SK-N-SH (cell line): ENCODE results near the gene EIF2D. TPM values are rescaled to one million over a fixed set of nuclear protein-coding genes. Genes with fewer than 3 reads are reported as not detected.
"Not testable (repeated sequence)": the region's sequence is repeated elsewhere in the genome, so short reads cannot be mapped to it uniquely, and the experiment has no call there.

Source experiments
- CTCF ChIA-PET: fragments of 300-600, 350-600 bp; formaldehyde crosslinking; extraction: SDS; loops from one replicate; lab custom pipeline; 2021; lab: Yijun Ruan, JAX
- POLR2A ChIA-PET: fragments of 350-600 bp; sonication (Branson Sonifier 250); formaldehyde crosslinking; extraction: SDS; loops from one replicate; lab custom pipeline; 2020; ENCODE audit warnings: antibody characterized with exemption, inconsistent platforms; lab: Yijun Ruan, JAX
- DNase-seq: peaks from one replicate; pipeline ENCODE4 v3.0.0; 2012
- H2AFZ ChIP-seq: fragments of 200-600 bp; sonication (generic); 2 replicates; pipeline ENCODE4 v1.8.1; 2016; ENCODE audit warnings: antibody characterized with exemption, mild to moderate bottlenecking, low read depth
- H3F3A ChIP-seq: fragments of 200-600 bp; sonication (generic); replicated peaks from 2 replicates; pipeline ENCODE3; 2016; ENCODE audit warnings: antibody characterized with exemption, mild to moderate bottlenecking; ENCODE audit not compliant: insufficient read depth
- H3K27ac ChIP-seq, 2 experiments: fragments of 200-500 bp in 1 of 2; fragments of 200-600 bp in 1 of 2; sonication (Bioruptor generic) in 1 of 2; sonication (generic), shearing (Covaris generic) in 1 of 2; 2 replicates each; pipeline versions ENCODE4 v1.5.1 to v1.6.1; 2014 to 2016; ENCODE audit warnings: low read depth in 2 of 2, inconsistent platforms in 1 of 2, low read length in 1 of 2, mild to moderate bottlenecking in 1 of 2, mixed read lengths in 1 of 2
- H3K27me3 ChIP-seq: fragments of 200-600 bp; sonication (generic), shearing (Covaris generic); 2 replicates; pipeline ENCODE4 v1.6.1; 2016; ENCODE audit warnings: mixed run types; ENCODE audit not compliant: insufficient read depth
- H3K36me3 ChIP-seq, 2 experiments: fragments of 200-500 bp in 1 of 2; fragments of 200-600 bp in 1 of 2; sonication (Bioruptor generic) in 1 of 2; sonication (generic) in 1 of 2; replicated peaks in 1 of 2; 2 replicates each; pipeline versions ENCODE3 to v1.5.1; 2014 to 2016; ENCODE audit warnings: low read length in 1 of 2, mild to moderate bottlenecking in 1 of 2; ENCODE audit not compliant: insufficient read depth in 2 of 2, control insufficient read depth in 1 of 2
- H3K4me1 ChIP-seq, 2 experiments: fragments of 200-500 bp in 1 of 2; fragments of 200-600 bp in 1 of 2; sonication (Bioruptor generic) in 1 of 2; sonication (generic), shearing (Covaris generic) in 1 of 2; 2 replicates each; pipeline versions ENCODE4 v1.5.1 to v1.6.1; 2014 to 2016; ENCODE audit warnings: low read depth in 1 of 2, low read length in 1 of 2, mixed run types in 1 of 2; ENCODE audit not compliant: insufficient read depth in 2 of 2, control insufficient read depth in 1 of 2
- H3K4me2 ChIP-seq: fragments of 200-600 bp; sonication (generic), shearing (Covaris generic); 2 replicates; pipeline ENCODE4 v1.6.1; 2017; ENCODE audit warnings: mixed run types
- H3K4me3 ChIP-seq, 2 experiments: fragments of 200-500 bp in 1 of 2; fragments of 200-600 bp in 1 of 2; sonication (Bioruptor generic) in 1 of 2; sonication (generic), shearing (Covaris generic) in 1 of 2; 2 replicates each; pipeline versions ENCODE4 v1.5.1 to v1.8.1; 2014 to 2016; ENCODE audit warnings: low read depth in 2 of 2, inconsistent platforms in 1 of 2, low read length in 1 of 2, mild to moderate bottlenecking in 1 of 2, mixed read lengths in 1 of 2, moderate library complexity in 1 of 2
- H3K79me2 ChIP-seq: fragments of 200-600 bp; sonication (generic); 2 replicates; pipeline ENCODE4 v1.8.1; 2017; ENCODE audit warnings: mild to moderate bottlenecking; ENCODE audit not compliant: insufficient read depth
- H3K9ac ChIP-seq: fragments of 200-600 bp; sonication (generic); 2 replicates; pipeline ENCODE4 v1.6.1; 2017; ENCODE audit warnings: mixed run types
- H3K9me2 ChIP-seq: fragments of 200-600 bp; sonication (generic); 2 replicates; pipeline ENCODE4 v1.6.1; 2017; ENCODE audit warnings: mixed run types
- H3K9me3 ChIP-seq: fragments of 200-600 bp; sonication (generic); 2 replicates; pipeline ENCODE4 v1.6.1; 2017; ENCODE audit warnings: mixed run types, mild to moderate bottlenecking, moderate library complexity
- H4K20me1 ChIP-seq: fragments of 200-600 bp; sonication (generic); 2 replicates; pipeline ENCODE4 v1.6.1; 2017; ENCODE audit warnings: mild to moderate bottlenecking, mixed run types; ENCODE audit not compliant: insufficient read depth
- CHD2 ChIP-seq: fragments of 150-350 bp; IDR thresholded peaks from 2 replicates; pipeline ENCODE4 v1.6.1; 2018; ENCODE audit warnings: low read length; ENCODE audit not compliant: partially characterized antibody
- ELF1 ChIP-seq: IDR thresholded peaks from 2 replicates; pipeline ENCODE4 v1.4.0; 2012
- EP300 ChIP-seq, 2 experiments: IDR thresholded peaks; 2 replicates each; pipeline versions ENCODE4 v1.4.0 to v1.6.1; 2012; ENCODE audit warnings: borderline replicate concordance in 1 of 2, low read depth in 1 of 2, low read length in 1 of 2
- EZH2phosphoT487 ChIP-seq: fragments of 200-600 bp; sonication (generic); IDR thresholded peaks from 2 replicates; pipeline ENCODE4 v1.6.1; 2017; ENCODE audit warnings: low read depth, mixed run types, mild to moderate bottlenecking, antibody characterized with exemption, moderate library complexity, borderline replicate concordance
- GABPA ChIP-seq: IDR thresholded peaks from 2 replicates; pipeline ENCODE4 v1.4.0; 2012; ENCODE audit warnings: low read depth, mild to moderate bottlenecking
- IRF3 ChIP-seq: fragments of 150-350 bp; IDR thresholded peaks from 2 replicates; pipeline ENCODE4 v1.6.1; 2016; ENCODE audit warnings: mild to moderate bottlenecking, low read depth, low read length
- JUND ChIP-seq: IDR thresholded peaks from 2 replicates; pipeline ENCODE4 v1.4.0; 2012
- NRF1 ChIP-seq: IDR thresholded peaks from 2 replicates; pipeline ENCODE4 v1.6.1; 2012; ENCODE audit warnings: low read depth, mild to moderate bottlenecking, low read length
- TCF12 ChIP-seq: IDR thresholded peaks from 2 replicates; pipeline ENCODE4 v1.4.0; 2012
- USF1 ChIP-seq: IDR thresholded peaks from 2 replicates; pipeline ENCODE4 v1.4.0; 2012; ENCODE audit warnings: low read depth, borderline replicate concordance
- USF2 ChIP-seq: fragments of 150-350 bp; IDR thresholded peaks from 2 replicates; pipeline ENCODE4 v1.6.1; 2017; ENCODE audit warnings: antibody characterized with exemption, low read length, low read depth, borderline replicate concordance
- WGBS: methylation state at CpG from one replicate; pipeline ENCODE4 v1.1.6; 2017; ENCODE audit warnings: low lambda C conversion rate; 5-methylcytosine and 5-hydroxymethylcytosine counted together
- polyA plus RNA-seq, 3 experiments: library from polyadenylated mRNA; depleted of rRNA; stranded (reverse); fragments of >200 nt; gene quantifications; 2 replicates each; pipeline ENCODE4 v1.2.3, GENCODE V29; 2012

Gene EIF2D
- polyA plus RNA-seq, 1 of the 3 experiments (the other 2 are of a cell fraction) = 59.5 TPM

GRCh38 chr1:206628916-206629315 is 16.7 kb upstream of the EIF2D start:
- Histone ChIP-seq H3K36me3 (no peaks in the 10 kb centered on the region), H3K9me3 (no peaks in the 10 kb centered on the region), H3K27ac (no peak overlapping the region), H3K4me1 (peaks cover 0 to 4% of the 10 kb centered on the region in 2 experiments; a peak in 2 of 4 replicates), H3K4me2 (no peak overlapping the region), H4K20me1 (no peaks in the 10 kb centered on the region), H3F3A (peaks cover under 1% of the 10 kb centered on the region), H2AFZ (no peak overlapping the region), H3K79me2 (no peaks in the 10 kb centered on the region), H3K4me3 (no peak overlapping the region), H3K9ac (no peak overlapping the region), H3K27me3 (peaks cover 4% of the 10 kb centered on the region; the same call in 1 of the 2 replicates), H3K9me2 (no peaks in the 10 kb centered on the region)
- DNase-seq = no peak
- no peak for TF ChIP-seq IRF3
- TF ChIP-seq NRF1 = no peak
- TF ChIP-seq JUND = no peak
- ChIA-PET CTCF (interaction anchor here (2.4 to 17.3 kb wide), 4 partner anchors 17 to 354 kb away, joined by 8 to 450 read pairs (median 18); partner anchors contain the start of gene EIF2D), POLR2A (no interaction called here)
- WGBS = no CpG with 5 or more reads among the region's 1 CpG

GRCh38 chr1:206626396-206626795 is 14.1 kb upstream of the EIF2D start:
- H3K79me2 ChIP-seq, H3K4me3 ChIP-seq, POLR2A ChIA-PET, H3K4me1 ChIP-seq, H2AFZ ChIP-seq, H3K4me2 ChIP-seq, H3K27ac ChIP-seq, DNase-seq, H3K27me3 ChIP-seq, H3K9me2 ChIP-seq, H3K36me3 ChIP-seq, H3K9me3 ChIP-seq, H3K9ac ChIP-seq, H4K20me1 ChIP-seq, H3F3A ChIP-seq: not testable (repeated sequence)
- CTCF ChIA-PET = interaction anchor here (0.7 to 17.3 kb wide), 4 partner anchors 9 to 47 kb away, joined by 3 to 450 read pairs (median 12); partner anchors contain the start of genes DYRK3 and EIF2D
- 80% methylated on average over 2 of the region's 2 CpGs for WGBS

GRCh38 chr1:206609229-206609991 is 2.9 kb downstream of the EIF2D start:
- Histone ChIP-seq H3K36me3 (peaks cover 19 to 46% of the 10 kb centered on the region in 2 experiments), H3K9ac (no peak overlapping the region), H3K9me2 (no peaks in the 10 kb centered on the region), H3K79me2 (peaks cover 22% of the 10 kb centered on the region), H3K27ac (no peak overlapping the region), H3K27me3 (no peaks in the 10 kb centered on the region), H2AFZ (no peak overlapping the region), H3K4me3 (no peak overlapping the region), H3K4me2 (no peak overlapping the region), H3F3A (peaks cover 17% of the 10 kb centered on the region), H4K20me1 (no peaks in the 10 kb centered on the region), H3K9me3 (no peaks in the 10 kb centered on the region), H3K4me1 (peaks cover 0 to 8% of the 10 kb centered on the region in 2 experiments; a peak in 2 of 4 replicates)
- POLR2A ChIA-PET = interaction anchor here (0.8 kb wide), 1 partner anchor 55 kb away, joined by 3 read pairs; no protein-coding TSS in a partner anchor
- DNase-seq = no peak
- 90% methylated on average over 4 of the region's 4 CpGs for WGBS
- CTCF ChIA-PET = interaction anchor here (0.6 to 10.2 kb wide), 11 partner anchors 10 to 424 kb away, joined by 3 to 109 read pairs (median 8); partner anchors contain the start of gene DYRK3
- TF ChIP-seq TCF12 = no peak
- TF ChIP-seq CHD2 = no peak
- no peak for TF ChIP-seq EZH2phosphoT487
- no peak for TF ChIP-seq ELF1
- TF ChIP-seq EP300 (IDR thresholded peaks at IDR 0.05; ENCODE audit: borderline replicate concordance in 1 of 2, low read depth in 1 of 2, low read length in 1 of 2) = no peak
- no peak for TF ChIP-seq USF1
- no peak for TF ChIP-seq USF2
- no peak for TF ChIP-seq GABPA
